Astrocyte (in vitro differentiated cells and primary cell): ENCODE data around the gene PRDM8.

ENCODE experiments used
- CTCF ChIP-seq: IDR thresholded peaks from 2 replicates; pipeline ENCODE4 v1.5.1; 2011; ENCODE audit warnings: low read depth, mild to moderate bottlenecking, inconsistent platforms, low read length, moderate library complexity; ENCODE audit not compliant: insufficient read depth
- EZH2 ChIP-seq: IDR thresholded peaks from 2 replicates; pipeline ENCODE4 v1.6.1; 2012; ENCODE audit warnings: mild to moderate bottlenecking, low read length, inconsistent platforms; ENCODE audit not compliant: insufficient read depth

DNA sequence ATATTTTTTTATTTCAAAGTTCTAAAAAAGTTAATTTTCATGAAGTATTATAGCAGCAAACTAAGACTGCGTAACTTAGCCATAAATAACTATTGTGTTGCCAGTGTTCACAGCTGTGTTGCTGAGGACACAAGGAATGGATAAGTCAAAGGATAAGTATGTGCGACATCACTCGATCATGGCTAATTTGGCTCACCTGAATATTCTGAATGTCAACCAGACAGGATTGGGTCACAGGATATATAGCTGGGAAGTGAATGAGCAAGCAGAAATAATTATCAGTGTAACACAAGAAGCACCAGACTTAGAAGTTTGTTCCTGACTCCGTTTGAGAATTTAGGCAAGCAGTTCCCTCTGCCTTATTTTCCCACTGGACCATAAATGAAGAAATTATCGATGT is 33.9 kb downstream of the PRDM8 start:
- TF ChIP-seq CTCF (no peak), EZH2 (no peak)
